HG03103 (cell line): ENCODE results near the gene TDP1.
A peak's percentile ranks its signal among the peaks of the same experiment; 100 is the strongest.

Source experiments
- ATAC-seq: cut with Tn5 transposase; IDR thresholded peaks from one replicate; pipeline ENCODE4 v1.9.1; 2021; ENCODE audit warnings: low read depth; ENCODE audit not compliant: unreplicated experiment

Gene TDP1

GRCh38 chr14:89955745-89956660 is at the start of gene TDP1:
Gene TDP1 (plus strand): TSS chr14:89955927. CDS start chr14:89963115, 7,188 bp downstream.
- peak; percentile 53 for ATAC-seq

- ATAC-seq, result no peak
Observed at GRCh38 chr14:89906000-89906399, 49.7 kb upstream of the TDP1 start.

- no peak for ATAC-seq
Observed at GRCh38 chr14:89907655-89908054, 48.1 kb upstream of the TDP1 start.

GRCh38 chr14:89908712-89909450 is 46.8 kb upstream of the TDP1 start:
- ATAC-seq, result no peak

- ATAC-seq, result no peak
Observed at GRCh38 chr14:89909586-89909985, 46.1 kb upstream of the TDP1 start.

- no peak for ATAC-seq
Observed at GRCh38 chr14:89910691-89911009, 45.1 kb upstream of the TDP1 start.

GRCh38 chr14:89911010-89911919 is 44.5 kb upstream of the TDP1 start:
- no peak for ATAC-seq

GRCh38 chr14:89912221-89912620 is 43.5 kb upstream of the TDP1 start:
- no peak for ATAC-seq

- no peak for ATAC-seq
Observed at GRCh38 chr14:89912667-89913211, 43.0 kb upstream of the TDP1 start.

- no peak for ATAC-seq
Observed at GRCh38 chr14:89915114-89915878, 40.4 kb upstream of the TDP1 start.

- ATAC-seq, result no peak
Observed at GRCh38 chr14:89918721-89919120, 37.0 kb upstream of the TDP1 start.

GRCh38 chr14:89920056-89920455 is 35.7 kb upstream of the TDP1 start:
- ATAC-seq, result no peak

- ATAC-seq, result no peak
Observed at GRCh38 chr14:89921346-89921745, 34.4 kb upstream of the TDP1 start.

- no peak for ATAC-seq
Observed at GRCh38 chr14:89922031-89922907, 33.5 kb upstream of the TDP1 start.

GRCh38 chr14:89924268-89924667 is 31.5 kb upstream of the TDP1 start:
- ATAC-seq, result no peak

GRCh38 chr14:89926694-89927093 is 29.0 kb upstream of the TDP1 start:
- no peak for ATAC-seq

- ATAC-seq, result no peak
Observed at GRCh38 chr14:89927186-89927865, 28.4 kb upstream of the TDP1 start.

GRCh38 chr14:89933002-89933401 is 22.7 kb upstream of the TDP1 start:
- no peak for ATAC-seq
